Stimulated activated CD8-positive, alpha-beta memory T cell treated with anti-CD3 and anti-CD28 coated beads, Interleukin-2, amount 100 ng/mL, for 1 hour (primary cell): Measurements from ENCODE around the gene SLC25A48.

ENCODE experiments used
- DNase-seq, 2 donors: peaks; one replicate each; pipeline ENCODE4 v3.0.0-alpha.2; 2020; ENCODE audit warnings: low read depth in 2 of 2

The SLC25A48 gene

GRCh38 chr5:135834639-135835529, at the start of gene SLC25A48:
Gene SLC25A48, plus strand, starts transcription at chr5:135834663. Its CDS starts 185 bp downstream, at chr5:135834848.
- DNase-seq = no peak

- no peak for DNase-seq
Measured at GRCh38 chr5:135800656-135801055, 33.8 kb upstream of the SLC25A48 start.

GRCh38 chr5:135810188-135810943, 24.1 kb upstream of the SLC25A48 start:
- no peak for DNase-seq

GRCh38 chr5:135811007-135811406, 23.5 kb upstream of the SLC25A48 start:
- no peak for DNase-seq

- no peak for DNase-seq
Measured at GRCh38 chr5:135813758-135814157, 20.7 kb upstream of the SLC25A48 start.

GRCh38 chr5:135814316-135814715, 20.1 kb upstream of the SLC25A48 start:
- no peak for DNase-seq

- no peak for DNase-seq
Measured at GRCh38 chr5:135814812-135815211, 19.7 kb upstream of the SLC25A48 start.

- no peak for DNase-seq
Measured at GRCh38 chr5:135821061-135821801, 13.2 kb upstream of the SLC25A48 start.

- DNase-seq = no peak
Measured at GRCh38 chr5:135821802-135822201, 12.7 kb upstream of the SLC25A48 start.

- no peak for DNase-seq
Measured at GRCh38 chr5:135822286-135822685, 12.2 kb upstream of the SLC25A48 start.

GRCh38 chr5:135822959-135823358, 11.5 kb upstream of the SLC25A48 start:
- no peak for DNase-seq

- DNase-seq = no peak
Measured at GRCh38 chr5:135823881-135824280, 10.6 kb upstream of the SLC25A48 start.

GRCh38 chr5:135824541-135825041, 9.9 kb upstream of the SLC25A48 start:
- no peak for DNase-seq

- no peak for DNase-seq
Measured at GRCh38 chr5:135825373-135826220, 8.9 kb upstream of the SLC25A48 start.

GRCh38 chr5:135826221-135826525, 8.3 kb upstream of the SLC25A48 start:
- DNase-seq = no peak

- no peak for DNase-seq
Measured at GRCh38 chr5:135826994-135827671, 7.3 kb upstream of the SLC25A48 start.

GRCh38 chr5:135827965-135828781, 6.3 kb upstream of the SLC25A48 start:
- DNase-seq = no peak

- DNase-seq = no peak
Measured at GRCh38 chr5:135828782-135829127, 5.7 kb upstream of the SLC25A48 start.

GRCh38 chr5:135829179-135829578, 5.3 kb upstream of the SLC25A48 start:
- no peak for DNase-seq
